Measurements from ENCODE around the gene SUCLG2.
A peak's percentile ranks its signal among the peaks of the same experiment; 100 is the strongest.

The SUCLG2 gene

GRCh38 chr3:67635806-67636205, 18.6 kb downstream of the SUCLG2 start:
- H3K36me3 ChIP-seq (replicated peaks; ENCODE audit: insufficient read depth, low read length): no peaks in the 10 kb centered on the region
- H3K4me1 ChIP-seq (ENCODE audit: low read length): peaks cover 20% of the 10 kb centered on the region
- H3K9me3 ChIP-seq (replicated peaks; ENCODE audit: insufficient read depth, low read length): no peaks in the 10 kb centered on the region
- no peak overlapping the region for H3K4me2 ChIP-seq (ENCODE audit: low read depth, low read length)
- TF ChIP-seq EZH2 (optimal IDR thresholded peaks at IDR 0.05; ENCODE audit: low read depth, low read length): no peak
- H3K79me2 ChIP-seq (ENCODE audit: low read length): peaks cover 59% of the 10 kb centered on the region
- no peaks in the 10 kb centered on the region for H4K20me1 ChIP-seq (ENCODE audit: insufficient read depth, low read length)
- no peaks in the 10 kb centered on the region for H3K27me3 ChIP-seq (replicated peaks; ENCODE audit: insufficient read depth, low read length)
- no peaks in the 10 kb centered on the region for H3K9me2 ChIP-seq (replicated peaks; ENCODE audit: insufficient read depth, low read length)
- H3F3A ChIP-seq (ENCODE audit: insufficient read depth, low read length): no peaks in the 10 kb centered on the region
- no peak overlapping the region for H2AFZ ChIP-seq (ENCODE audit: low read length)
- H3K4me3 ChIP-seq (ENCODE audit: low read length): no peak overlapping the region
- no peak overlapping the region for H3K9ac ChIP-seq (ENCODE audit: low read length)
- no peak for DNase-seq
- peak overlapping the region; percentile 12; the same call in 1 of the 2 replicates for H3K27ac ChIP-seq (ENCODE audit: low read length)

DNA sequence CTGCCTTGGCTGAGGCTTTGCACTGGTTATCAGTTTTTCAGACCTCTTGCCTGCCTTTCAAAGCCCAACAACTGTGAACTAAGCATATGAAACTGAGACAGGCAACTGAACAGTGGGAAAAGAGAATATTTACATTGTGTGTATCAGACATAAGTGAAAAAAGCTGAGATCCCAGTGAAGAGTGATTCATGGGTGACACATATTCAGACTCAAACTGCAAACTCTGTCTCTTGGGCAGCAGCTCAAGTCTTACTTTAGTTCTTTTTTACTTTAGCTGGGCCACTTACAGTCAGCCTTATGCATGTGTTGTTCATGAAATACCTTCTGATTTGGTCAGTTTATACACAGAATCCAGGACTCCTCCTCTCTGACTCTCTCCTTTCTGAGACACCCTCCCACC, 19.2 kb downstream of the SUCLG2 start:
- Histone ChIP-seq H4K20me1 (ENCODE audit: insufficient read depth, low read length) (no peaks in the 10 kb centered on the region), H3K27ac (ENCODE audit: low read length) (peak overlapping the region; percentile 12; the same call in 1 of the 2 replicates), H3K9me2 (replicated peaks; ENCODE audit: insufficient read depth, low read length) (no peaks in the 10 kb centered on the region), H3K36me3 (replicated peaks; ENCODE audit: insufficient read depth, low read length) (no peaks in the 10 kb centered on the region), H3F3A (ENCODE audit: insufficient read depth, low read length) (no peaks in the 10 kb centered on the region), H3K9me3 (replicated peaks; ENCODE audit: insufficient read depth, low read length) (no peaks in the 10 kb centered on the region), H3K79me2 (ENCODE audit: low read length) (peaks cover 64% of the 10 kb centered on the region), H3K9ac (ENCODE audit: low read length) (no peak overlapping the region), H3K4me3 (ENCODE audit: low read length) (no peak overlapping the region), H3K4me2 (ENCODE audit: low read depth, low read length) (peak overlapping the region; percentile 6; the same call in 1 of the 2 replicates), H3K27me3 (replicated peaks; ENCODE audit: insufficient read depth, low read length) (no peaks in the 10 kb centered on the region), H3K4me1 (ENCODE audit: low read length) (peaks cover 20% of the 10 kb centered on the region), H2AFZ (ENCODE audit: low read length) (no peak overlapping the region)
- TF ChIP-seq EZH2 (optimal IDR thresholded peaks at IDR 0.05; ENCODE audit: low read depth, low read length): no peak
- no peak for TF ChIP-seq EZH2phosphoT487 (IDR thresholded peaks at IDR 0.05; ENCODE audit: low read length)
- TF ChIP-seq, protein P1, sequence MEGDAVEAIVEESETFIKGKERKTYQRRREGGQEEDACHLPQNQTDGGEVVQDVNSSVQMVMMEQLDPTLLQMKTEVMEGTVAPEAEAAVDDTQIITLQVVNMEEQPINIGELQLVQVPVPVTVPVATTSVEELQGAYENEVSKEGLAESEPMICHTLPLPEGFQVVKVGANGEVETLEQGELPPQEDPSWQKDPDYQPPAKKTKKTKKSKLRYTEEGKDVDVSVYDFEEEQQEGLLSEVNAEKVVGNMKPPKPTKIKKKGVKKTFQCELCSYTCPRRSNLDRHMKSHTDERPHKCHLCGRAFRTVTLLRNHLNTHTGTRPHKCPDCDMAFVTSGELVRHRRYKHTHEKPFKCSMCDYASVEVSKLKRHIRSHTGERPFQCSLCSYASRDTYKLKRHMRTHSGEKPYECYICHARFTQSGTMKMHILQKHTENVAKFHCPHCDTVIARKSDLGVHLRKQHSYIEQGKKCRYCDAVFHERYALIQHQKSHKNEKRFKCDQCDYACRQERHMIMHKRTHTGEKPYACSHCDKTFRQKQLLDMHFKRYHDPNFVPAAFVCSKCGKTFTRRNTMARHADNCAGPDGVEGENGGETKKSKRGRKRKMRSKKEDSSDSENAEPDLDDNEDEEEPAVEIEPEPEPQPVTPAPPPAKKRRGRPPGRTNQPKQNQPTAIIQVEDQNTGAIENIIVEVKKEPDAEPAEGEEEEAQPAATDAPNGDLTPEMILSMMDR (IDR thresholded peaks at IDR 0.05; ENCODE audit: low read length): no peak
- DNase-seq: peak; percentile 41

DNA sequence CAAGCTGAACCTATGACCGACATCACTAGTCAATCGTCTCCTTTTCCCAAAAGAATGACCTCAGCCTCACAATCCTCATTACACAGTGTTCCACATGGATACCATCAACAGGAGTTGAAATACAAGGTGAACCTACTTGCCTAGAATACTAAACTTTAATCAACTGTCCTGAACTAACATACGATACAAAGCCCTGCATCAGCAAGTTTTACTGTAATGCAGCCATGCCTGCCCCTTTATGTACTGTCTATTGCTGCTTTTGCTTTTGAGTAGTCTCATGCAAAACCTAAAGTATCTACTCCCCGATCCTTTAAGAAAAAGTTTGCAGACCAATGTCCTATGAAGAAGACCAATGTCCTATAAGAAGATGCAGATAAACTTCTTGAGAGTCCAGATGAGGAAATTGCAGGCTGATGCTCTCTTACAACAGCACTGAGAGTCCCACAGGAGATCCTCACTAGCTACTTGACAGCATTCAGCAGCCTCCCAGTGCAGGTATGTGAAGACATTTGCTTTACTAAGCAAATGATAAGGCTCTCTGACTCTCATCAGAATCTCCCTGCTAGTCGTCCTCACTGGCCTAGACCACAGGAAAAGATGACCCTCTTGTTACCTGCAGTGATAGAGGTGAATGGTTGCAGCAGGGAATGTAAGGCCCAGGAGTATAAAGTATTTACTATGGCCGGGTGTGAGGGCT, 23.6 kb downstream of the SUCLG2 start:
- Histone ChIP-seq H3K9me3 (replicated peaks; ENCODE audit: insufficient read depth, low read length) (no peaks in the 10 kb centered on the region), H2AFZ (ENCODE audit: low read length) (no peak overlapping the region), H3K27me3 (replicated peaks; ENCODE audit: insufficient read depth, low read length) (no peaks in the 10 kb centered on the region), H3K79me2 (ENCODE audit: low read length) (peaks cover 41% of the 10 kb centered on the region), H3K27ac (ENCODE audit: low read length) (no peak overlapping the region), H3K9me2 (replicated peaks; ENCODE audit: insufficient read depth, low read length) (no peaks in the 10 kb centered on the region), H4K20me1 (ENCODE audit: insufficient read depth, low read length) (no peaks in the 10 kb centered on the region), H3K4me2 (ENCODE audit: low read depth, low read length) (no peak overlapping the region), H3K4me1 (ENCODE audit: low read length) (peaks cover 15% of the 10 kb centered on the region), H3F3A (ENCODE audit: insufficient read depth, low read length) (no peaks in the 10 kb centered on the region), H3K9ac (ENCODE audit: low read length) (no peak overlapping the region), H3K4me3 (ENCODE audit: low read length) (no peak overlapping the region), H3K36me3 (replicated peaks; ENCODE audit: insufficient read depth, low read length) (no peaks in the 10 kb centered on the region)
- TF ChIP-seq EZH2 (optimal IDR thresholded peaks at IDR 0.05; ENCODE audit: low read depth, low read length) (no peak), EZH2phosphoT487 (IDR thresholded peaks at IDR 0.05; ENCODE audit: low read length) (no peak)
- TF ChIP-seq, protein P1 (IDR thresholded peaks at IDR 0.05; ENCODE audit: low read length): no peak
- DNase-seq: no peak

- H4K20me1 ChIP-seq (ENCODE audit: insufficient read depth, low read length): no peaks in the 10 kb centered on the region
- H3K27ac ChIP-seq (ENCODE audit: low read length): no peak overlapping the region
- no peaks in the 10 kb centered on the region for H3K9me3 ChIP-seq (replicated peaks; ENCODE audit: insufficient read depth, low read length)
- no peaks in the 10 kb centered on the region for H3K4me1 ChIP-seq (ENCODE audit: low read length)
- H3K9ac ChIP-seq (ENCODE audit: low read length): no peak overlapping the region
- no peak for DNase-seq
- H3K36me3 ChIP-seq (replicated peaks; ENCODE audit: insufficient read depth, low read length): no peaks in the 10 kb centered on the region
- TF ChIP-seq, protein P1 (IDR thresholded peaks at IDR 0.05; ENCODE audit: low read length): no peak
- TF ChIP-seq EZH2 (optimal IDR thresholded peaks at IDR 0.05; ENCODE audit: low read depth, low read length) (no peak), EZH2phosphoT487 (IDR thresholded peaks at IDR 0.05; ENCODE audit: low read length) (no peak)
- H3K9me2 ChIP-seq (replicated peaks; ENCODE audit: insufficient read depth, low read length): no peaks in the 10 kb centered on the region
- no peak overlapping the region for H3K4me2 ChIP-seq (ENCODE audit: low read depth, low read length)
- no peak overlapping the region for H2AFZ ChIP-seq (ENCODE audit: low read length)
- H3K4me3 ChIP-seq (ENCODE audit: low read length): no peak overlapping the region
- H3F3A ChIP-seq (ENCODE audit: insufficient read depth, low read length): no peaks in the 10 kb centered on the region
- H3K79me2 ChIP-seq (ENCODE audit: low read length): peaks cover 12% of the 10 kb centered on the region; the same call in 1 of the 2 replicates
- H3K27me3 ChIP-seq (replicated peaks; ENCODE audit: insufficient read depth, low read length): no peaks in the 10 kb centered on the region
Observed at GRCh38 chr3:67624687-67625086, 29.7 kb downstream of the SUCLG2 start.

All from MM.1S (cell line).